Astrocyte of the spinal cord (primary cell): ENCODE results near the gene HAUS5.

Experiments
- DNase-seq: peaks from one replicate; pipeline ENCODE4 v3.0.0; 2011; ENCODE audit warnings: low read depth, low spot score
- H3K4me3 ChIP-seq: 2 replicates; pipeline ENCODE4 v1.5.1; 2011; ENCODE audit warnings: low read depth, mild to moderate bottlenecking, low read length, moderate library complexity
- CTCF ChIP-seq: IDR thresholded peaks from 2 replicates; pipeline ENCODE4 v1.5.1; 2012; ENCODE audit warnings: low read depth, mild to moderate bottlenecking, low read length, inconsistent platforms
- in situ Hi-C: cut with HindIII; loops from 2 replicates; pipeline ENCODE4 v1.10.0; 2017; ENCODE audit warnings: low sequenced_read_pairs

The HAUS5 gene

GRCh38 chr19:35656700-35657099, 44.2 kb downstream of the HAUS5 start:
- no peak overlapping the region for H3K4me3 ChIP-seq
- TF ChIP-seq CTCF: no peak
- DNase-seq: no peak
- in situ Hi-C loops: no loop called here

GRCh38 chr19:35657904-35658700, 45.6 kb downstream of the HAUS5 start:
- DNase-seq: peak; percentile 48
- H3K4me3 ChIP-seq: no peak overlapping the region
- TF ChIP-seq CTCF: peak; percentile 31
- in situ Hi-C loops: no loop called here

- H3K4me3 ChIP-seq: no peak overlapping the region
- no peak for TF ChIP-seq CTCF
- in situ Hi-C loops: no loop called here
- DNase-seq: no peak
These were observed 49.4 kb downstream of the HAUS5 start for GRCh38 chr19:35661995-35662340.

- in situ Hi-C loops: no loop called here
- no peak for TF ChIP-seq CTCF
- no peak for DNase-seq
These were observed 51.4 kb downstream of the HAUS5 start for GRCh38 chr19:35663981-35664380.

GRCh38 chr19:35665157-35665556, 52.6 kb downstream of the HAUS5 start:
- no peak for DNase-seq
- no peak overlapping the region for H3K4me3 ChIP-seq
- in situ Hi-C loops: no loop called here
- TF ChIP-seq CTCF: no peak

More at GRCh38 chr19:35663981-35664380, 51.4 kb downstream of the HAUS5 start:
- no peak overlapping the region for H3K4me3 ChIP-seq

GRCh38 chr19:35665604-35666003, 53.1 kb downstream of the HAUS5 start:
- no peak for DNase-seq
- H3K4me3 ChIP-seq: no peak overlapping the region
- in situ Hi-C loops: no loop called here
- no peak for TF ChIP-seq CTCF
